Thyroid gland (tissue), 4 donors: ENCODE measurements around the gene ARFGAP2. TPM values are rescaled to one million over a fixed set of nuclear protein-coding genes. Genes with fewer than 3 reads are reported as not detected.

Experiments used
- DNase-seq, 2 donors: peaks; one replicate each; pipeline ENCODE4 v3.0.0-alpha.2; 2019
- H3K27ac ChIP-seq, 3 donors: fragments of 200-600 bp; sonication (generic); 1 replicate in 2 of 3; 2 replicates in 1 of 3; pipeline ENCODE4 v1.5.1; 2016 to 2019; ENCODE audit warnings: mild to moderate bottlenecking in 1 of 3, moderate library complexity in 1 of 3
- H3K27me3 ChIP-seq: fragments of 200-600 bp; sonication (generic); one replicate; pipeline ENCODE4 v1.5.1; 2019
- H3K36me3 ChIP-seq, 2 donors: fragments of 200-600 bp; sonication (generic); one replicate each; pipeline ENCODE4 v1.5.1; 2016 to 2019
- H3K4me1 ChIP-seq, 2 donors: fragments of 200-600 bp; sonication (generic); one replicate each; pipeline ENCODE4 v1.5.1; 2017 to 2019
- H3K4me3 ChIP-seq, 3 donors: fragments of 200-600 bp; sonication (generic); replicated peaks in 1 of 3; 1 replicate in 2 of 3; 2 replicates in 1 of 3; pipeline ENCODE4 v1.5.1; 2016; ENCODE audit warnings: mild to moderate bottlenecking in 1 of 3
- H3K9me3 ChIP-seq: fragments of 200-600 bp; sonication (generic); one replicate; pipeline ENCODE4 v1.5.1; 2017
- CTCF ChIP-seq, 6 experiments: fragments of 200-600 bp in 3 of 6; fragments of 450-650 bp in 3 of 6; sonication (generic) in 3 of 6; IDR thresholded peaks; one replicate each; pipeline ENCODE4 v1.5.1; 2016 to 2019; ENCODE audit warnings: antibody characterized with exemption in 6 of 6, mild to moderate bottlenecking in 2 of 6, inconsistent platforms in 1 of 6, moderate library complexity in 1 of 6
- POLR2A ChIP-seq, 2 donors: fragments of 450-650 bp; IDR thresholded peaks; one replicate each; pipeline ENCODE4 v1.6.1; 2017; ENCODE audit warnings: antibody characterized with exemption in 2 of 2, mild to moderate bottlenecking in 2 of 2, moderate library complexity in 1 of 2
- WGBS, 2 donors: methylation state at CpG; one replicate each; pipeline ENCODE4 v1.1.5; 2017; 5-methylcytosine and 5-hydroxymethylcytosine counted together
- intact Hi-C: fragments of 100-400 bp; cut with DNase I; formaldehyde crosslinking; loops from one replicate; pipeline ENCODE4 v1.15.1; 2023
- total RNA-seq, 4 donors: library from RNA; depleted of rRNA; stranded (reverse); fragments of >200 nt; gene quantifications; one replicate each; pipeline ENCODE4 v1.2.3, GENCODE V29; 2016

ARFGAP2 gene
- total RNA-seq, 4 donors from 2014 or later, result 145 to 194 (median 160) TPM

- no peak for TF ChIP-seq CTCF (IDR thresholded peaks at IDR 0.05)
- no peak for TF ChIP-seq POLR2A (IDR thresholded peaks at IDR 0.05)
- peaks cover 3 to 4% of the 10 kb centered on the region in 2 donors for H3K4me1 ChIP-seq
- no peaks in the 10 kb centered on the region for H3K27me3 ChIP-seq
- H3K9me3 ChIP-seq, result no peaks in the 10 kb centered on the region
- intact Hi-C loops, result no loop called here
- no peak overlapping the region for H3K4me3 ChIP-seq
- DNase-seq, result no peak
- no peaks in the 10 kb centered on the region for H3K36me3 ChIP-seq
- 81% methylated on average over 3 of the region's 3 CpGs for WGBS, 2 donors
- H3K27ac ChIP-seq, result no peak overlapping the region
Observed at GRCh38 chr11:47130543-47130942, 46.1 kb downstream of the ARFGAP2 start.

- Histone ChIP-seq H3K4me3 (no peak overlapping the region), H3K9me3 (no peaks in the 10 kb centered on the region), H3K27me3 (no peaks in the 10 kb centered on the region), H3K27ac (no peak overlapping the region), H3K36me3 (no peaks in the 10 kb centered on the region), H3K4me1 (no peaks in the 10 kb centered on the region)
- WGBS, 2 donors, result 75 to 81% methylated on average over 2 of the region's 2 CpGs
- no peak for TF ChIP-seq CTCF (IDR thresholded peaks at IDR 0.05)
- no peak for TF ChIP-seq POLR2A (IDR thresholded peaks at IDR 0.05)
- no peak for DNase-seq
- intact Hi-C loops, result no loop called here
Observed at GRCh38 chr11:47127213-47127612, 49.5 kb downstream of the ARFGAP2 start.

GRCh38 chr11:47125083-47125482 lies 51.6 kb downstream of the ARFGAP2 start:
- H3K27ac ChIP-seq, result no peak overlapping the region
- H3K27me3 ChIP-seq, result no peaks in the 10 kb centered on the region
- DNase-seq, result no peak
- intact Hi-C loops, result no loop called here
- 92 to 93% methylated on average over 7 of the region's 7 CpGs for WGBS, 2 donors
- no peaks in the 10 kb centered on the region for H3K36me3 ChIP-seq
- no peaks in the 10 kb centered on the region for H3K4me1 ChIP-seq
- TF ChIP-seq POLR2A (IDR thresholded peaks at IDR 0.05), result no peak
- TF ChIP-seq CTCF (IDR thresholded peaks at IDR 0.05), result no peak
- no peaks in the 10 kb centered on the region for H3K9me3 ChIP-seq
- no peak overlapping the region for H3K4me3 ChIP-seq

- WGBS, 2 donors, result 61 to 68% methylated on average over 1 of the region's 1 CpG
Observed at GRCh38 chr11:47124675-47125074, 52.0 kb downstream of the ARFGAP2 start.

GRCh38 chr11:47123094-47123493 lies 53.6 kb downstream of the ARFGAP2 start:
- Histone ChIP-seq H3K4me1 (no peaks in the 10 kb centered on the region), H3K4me3 (no peak overlapping the region), H3K27ac (no peak overlapping the region), H3K27me3 (no peaks in the 10 kb centered on the region), H3K9me3 (no peaks in the 10 kb centered on the region), H3K36me3 (no peaks in the 10 kb centered on the region)
- intact Hi-C loops, result no loop called here
- no peak for DNase-seq
- WGBS, 2 donors, result 83 to 92% methylated on average over 2 of the region's 2 CpGs
- no peak for TF ChIP-seq POLR2A (IDR thresholded peaks at IDR 0.05)
- no peak for TF ChIP-seq CTCF (IDR thresholded peaks at IDR 0.05)

More at GRCh38 chr11:47124675-47125074, 52.0 kb downstream of the ARFGAP2 start:
- H3K4me3 ChIP-seq, result no peak overlapping the region
- H3K9me3 ChIP-seq, result no peaks in the 10 kb centered on the region
- no peaks in the 10 kb centered on the region for H3K4me1 ChIP-seq
- intact Hi-C loops, result no loop called here
- TF ChIP-seq POLR2A (IDR thresholded peaks at IDR 0.05), result no peak
- no peak for TF ChIP-seq CTCF (IDR thresholded peaks at IDR 0.05)
- no peaks in the 10 kb centered on the region for H3K27me3 ChIP-seq
- H3K27ac ChIP-seq, result no peak overlapping the region
- no peaks in the 10 kb centered on the region for H3K36me3 ChIP-seq
- DNase-seq, result no peak
